Kidney (tissue), 14 donors: Measurements from ENCODE around the gene AHCYL2. TPM values are rescaled to one million over a fixed set of nuclear protein-coding genes. Genes with fewer than 3 reads are reported as not detected.
"Not testable (repeated sequence)": the region's sequence is repeated elsewhere in the genome, so short reads cannot be mapped to it uniquely, and the experiment has no call there.

ENCODE experiments used
- DNase-seq, 5 donors: peaks; one replicate each; pipeline ENCODE4 v3.0.0-alpha.2; 2013 to 2020
- FAIRE-seq: peaks from 2 replicates; lab custom pipeline; 2012; peaks lifted over from hg19 to GRCh38; lab: Jason Lieb, UNC
- H3K27ac ChIP-seq, 2 donors: one replicate each; pipeline ENCODE4 v1.7.0; 2013; ENCODE audit warnings: low read depth in 2 of 2, low read length in 2 of 2, inconsistent platforms in 1 of 2
- H3K27me3 ChIP-seq: one replicate; pipeline ENCODE4 v1.7.1; 2013; ENCODE audit warnings: low read length, inconsistent platforms; ENCODE audit not compliant: control insufficient read depth, insufficient read depth
- H3K36me3 ChIP-seq, 3 donors: one replicate each; pipeline versions ENCODE4 v1.7.0 to v1.7.1; 2013; ENCODE audit warnings: low read length in 3 of 3, control low read depth in 1 of 3, inconsistent platforms in 1 of 3; ENCODE audit not compliant: insufficient read depth in 3 of 3, control insufficient read depth in 2 of 3
- H3K4me1 ChIP-seq, 3 donors: one replicate each; pipeline versions ENCODE4 v1.7.0 to v1.7.1; 2013; ENCODE audit warnings: low read length in 3 of 3, inconsistent platforms in 1 of 3, low read depth in 1 of 3; ENCODE audit not compliant: control insufficient read depth in 2 of 3, insufficient read depth in 2 of 3
- H3K4me3 ChIP-seq, 3 donors: one replicate each; pipeline versions ENCODE4 v1.7.0 to v1.8.1; 2013; ENCODE audit warnings: low read length in 3 of 3, control low read depth in 1 of 3, inconsistent platforms in 1 of 3
- H3K9ac ChIP-seq, 3 donors: one replicate each; pipeline versions ENCODE4 v1.7.0 to v1.7.1; 2013; ENCODE audit warnings: low read length in 3 of 3, control low read depth in 1 of 3, inconsistent platforms in 1 of 3
- H3K9me3 ChIP-seq, 3 donors: one replicate each; pipeline versions ENCODE4 v1.7.0 to v1.7.1; 2013; ENCODE audit warnings: low read length in 3 of 3, control low read depth in 1 of 3, inconsistent platforms in 1 of 3; ENCODE audit not compliant: control insufficient read depth in 2 of 3, insufficient read depth in 1 of 3
- CTCF ChIP-seq: IDR thresholded peaks from 3 replicates; pipeline ENCODE4 v1.5.1; 2012; ENCODE audit warnings: mild to moderate bottlenecking, moderate library complexity, borderline replicate concordance; ENCODE audit not compliant: insufficient read depth; ENCODE audit errors: extremely low read depth
- intact Hi-C: fragments of 100-400 bp; cut with DNase I; formaldehyde crosslinking; loops from one replicate; pipeline ENCODE4 v1.11.1; 2022
- polyA plus RNA-seq: library from polyadenylated mRNA; stranded (reverse); fragments of 350-450 nt; fragmentation: Illumina TruSeq; extraction: RNeasy Lipid Tissue Mini Kit (QIAGEN cat#74804); gene quantifications from one replicate; pipeline ENCODE4 v1.2.3, GENCODE V29; 2014; ENCODE audit warnings: low read depth, low replicate concordance; ENCODE audit not compliant: insufficient read depth
- total RNA-seq: library from RNA; stranded (reverse); fragmentation: NEBNext Ultra II Directional; extraction: Animal tissue kit (Norgen Biotek cat#: 25700); gene quantifications from one replicate; pipeline ENCODE4 v1.2.1, GENCODE V29; 2021
- donor health status: control.
- donor health status: control.
- donor health status: control.
- donor health status: control.
- donor health status: control.
- donor health status: DM: yes; HTN: yes; CAD: no.
- donor health status: Normal renal cell carcinoma (clear cell type).

Gene AHCYL2
- total and polyA plus RNA-seq, 2 donors from 2014 or later: 19.5 to 25.2 TPM

GRCh38 chr7:129470411-129470810 is 245.6 kb downstream of the AHCYL2 start:
- Histone ChIP-seq H3K4me3 (no peak overlapping the region), H3K27ac (no peak overlapping the region), H3K36me3 (no peaks in the 10 kb centered on the region), H3K27me3 (no peaks in the 10 kb centered on the region), H3K9me3 (no peaks in the 10 kb centered on the region), H3K4me1 (peaks cover 0 to 3% (median 3%) of the 10 kb centered on the region in 3 donors), H3K9ac (no peak overlapping the region)
- no peak for TF ChIP-seq CTCF
- intact Hi-C loops: loop anchor here (10.0 kb wide), 1 partner anchor 106 kb away; no protein-coding TSS in a partner anchor
- no peak for FAIRE-seq
- DNase-seq: no peak

GRCh38 chr7:129471402-129471827 is 246.6 kb downstream of the AHCYL2 start:
- Histone ChIP-seq H3K27me3 (no peaks in the 10 kb centered on the region), H3K4me3 (no peak overlapping the region), H3K9ac (no peak overlapping the region), H3K4me1 (peaks cover 0 to 3% (median 3%) of the 10 kb centered on the region in 3 donors), H3K36me3 (no peaks in the 10 kb centered on the region), H3K9me3 (no peaks in the 10 kb centered on the region), H3K27ac (no peak overlapping the region)
- no peak for DNase-seq
- no peak for FAIRE-seq
- no peak for TF ChIP-seq CTCF
- intact Hi-C loops: loop anchor here (10.0 kb wide), 1 partner anchor 107 kb away; no protein-coding TSS in a partner anchor

- H3K9me3 ChIP-seq, H3K4me3 ChIP-seq, FAIRE-seq, H3K4me1 ChIP-seq, H3K36me3 ChIP-seq, H3K27me3 ChIP-seq, DNase-seq, H3K9ac ChIP-seq, H3K27ac ChIP-seq: not testable (repeated sequence)
- intact Hi-C loops: loop anchor here (10.0 kb wide), 1 partner anchor 111 kb away; no protein-coding TSS in a partner anchor
These were observed 251.1 kb downstream of the AHCYL2 start for GRCh38 chr7:129475931-129476330.

- H3K9ac ChIP-seq, H3K4me3 ChIP-seq, H3K36me3 ChIP-seq, H3K27me3 ChIP-seq, H3K9me3 ChIP-seq, FAIRE-seq, DNase-seq, H3K27ac ChIP-seq, H3K4me1 ChIP-seq: not testable (repeated sequence)
- intact Hi-C loops: loop anchor here (10.0 kb wide), 1 partner anchor 112 kb away; no protein-coding TSS in a partner anchor
These were observed 251.6 kb downstream of the AHCYL2 start for GRCh38 chr7:129476398-129476797.

Other genes with a start within 250 kb of the AHCYL2 start
- 35.7 TPM for gene TNPO3, start 169.9 kb upstream of the AHCYL2 start, total RNA-seq
- gene TNPO3, start 169.9 kb upstream of the AHCYL2 start, polyA plus RNA-seq: 20.1 TPM
- gene TSPAN33, start 80.3 kb upstream of the AHCYL2 start, total RNA-seq: 54.9 TPM
- 316 TPM for gene TSPAN33, start 80.3 kb upstream of the AHCYL2 start, polyA plus RNA-seq
- gene SMO, start 36.4 kb upstream of the AHCYL2 start, total RNA-seq: 13.2 TPM
- gene SMO, start 36.4 kb upstream of the AHCYL2 start, polyA plus RNA-seq: 20.8 TPM
- gene STRIP2, start 209.4 kb downstream of the AHCYL2 start, total RNA-seq: 0.88 TPM
- gene STRIP2, start 209.4 kb downstream of the AHCYL2 start, polyA plus RNA-seq: 9.0 TPM